GM23338 (cell line): Measurements from ENCODE around the gene CEBPB. TPM values are rescaled to one million over a fixed set of nuclear protein-coding genes. Genes with fewer than 3 reads are reported as not detected.

Experiments used
- ATAC-seq: fragments of 200-7000 bp; cut with Tn5 transposase; 3 replicates; pipeline ENCODE4 v1.9.1; 2020
- DNase-seq: peaks from one replicate; pipeline ENCODE4 v3.0.0-alpha.2; 2015; ENCODE audit warnings: low spot score
- H2AFZ ChIP-seq: fragments of 200-600 bp; sonication (generic); 2 replicates; pipeline ENCODE4 v1.8.0; 2016; ENCODE audit warnings: antibody characterized with exemption, mild to moderate bottlenecking, moderate library complexity
- H3F3A ChIP-seq: fragments of 200-600 bp; sonication (generic); replicated peaks from 2 replicates; pipeline ENCODE4 v1.8.0; 2017; ENCODE audit warnings: antibody characterized with exemption, mixed run types, low read depth
- H3K27ac ChIP-seq: fragments of 200-600 bp; sonication (generic); 2 replicates; pipeline ENCODE4 v1.6.1; 2016; ENCODE audit warnings: low read depth
- H3K27me3 ChIP-seq: fragments of 200-600 bp; sonication (generic); 2 replicates; pipeline ENCODE4 v1.8.0; 2016; ENCODE audit warnings: mild to moderate bottlenecking, mixed run types, moderate library complexity; ENCODE audit not compliant: insufficient read depth
- H3K36me3 ChIP-seq: fragments of 200-600 bp; sonication (generic); 2 replicates; pipeline ENCODE4 v1.8.0; 2016; ENCODE audit warnings: mild to moderate bottlenecking; ENCODE audit not compliant: insufficient read depth
- H3K4me1 ChIP-seq: fragments of 200-600 bp; sonication (generic); 2 replicates; pipeline ENCODE4 v1.8.0; 2016; ENCODE audit warnings: mild to moderate bottlenecking, moderate library complexity; ENCODE audit not compliant: insufficient read depth
- H3K4me2 ChIP-seq: fragments of 200-600 bp; sonication (generic); 2 replicates; pipeline ENCODE4 v1.7.1; 2017; ENCODE audit warnings: mixed run types
- H3K4me3 ChIP-seq: fragments of 200-600 bp; sonication (generic); 2 replicates; pipeline ENCODE4 v1.6.1; 2016; ENCODE audit warnings: mixed run types
- H3K79me2 ChIP-seq: fragments of 200-600 bp; sonication (generic); replicated peaks from 2 replicates; pipeline ENCODE4 v1.8.0; 2017; ENCODE audit warnings: mild to moderate bottlenecking; ENCODE audit not compliant: insufficient read depth
- H3K9me2 ChIP-seq: fragments of 200-600 bp; sonication (generic); 2 replicates; pipeline ENCODE4 v1.8.0; 2017; ENCODE audit not compliant: insufficient read depth
- H4K20me1 ChIP-seq: fragments of 200-600 bp; sonication (generic); replicated peaks from 2 replicates; pipeline ENCODE4 v1.8.0; 2017; ENCODE audit warnings: mild to moderate bottlenecking; ENCODE audit not compliant: insufficient read depth
- H3K27ac Mint-ChIP-seq: 2 replicates; pipeline ENCODE4 v1.8.0; 2020; ENCODE audit warnings: inconsistent platforms, mild to moderate bottlenecking, moderate library complexity, mixed read lengths
- H3K27me3 Mint-ChIP-seq: 3 replicates; pipeline ENCODE4 v1.8.0; 2022; ENCODE audit warnings: low read depth, mild to moderate bottlenecking, moderate library complexity, mixed read lengths, inconsistent platforms; ENCODE audit not compliant: insufficient read depth, poor library complexity
- H3K36me3 Mint-ChIP-seq: 3 replicates; pipeline ENCODE4 v1.8.0; 2021; ENCODE audit warnings: low read depth, mild to moderate bottlenecking, inconsistent platforms, moderate library complexity, mixed read lengths
- H3K4me1 Mint-ChIP-seq: 3 replicates; pipeline ENCODE4 v1.8.0; 2020; ENCODE audit warnings: mild to moderate bottlenecking, inconsistent platforms, mixed read lengths
- H3K4me3 Mint-ChIP-seq: 3 replicates; pipeline ENCODE4 v1.8.0; 2021; ENCODE audit warnings: moderate library complexity, mild to moderate bottlenecking, inconsistent platforms, mixed read lengths
- H3K9me3 Mint-ChIP-seq: 3 replicates; pipeline ENCODE4 v1.8.0; 2020; ENCODE audit warnings: moderate library complexity, mild to moderate bottlenecking, inconsistent platforms, mixed read lengths
- CREB1 ChIP-seq: fragments of 250-450 bp; sonication (Bioruptor Pico); IDR thresholded peaks from 2 replicates; pipeline ENCODE4 v1.5.0; 2020; ENCODE audit warnings: low read depth, mild to moderate bottlenecking, moderate library complexity
- EZH2 ChIP-seq: fragments of 200-600 bp; sonication (generic); IDR thresholded peaks from one replicate; pipeline ENCODE4 v1.8.0; 2017; ENCODE audit warnings: antibody characterized with exemption, mild to moderate bottlenecking, low read depth; ENCODE audit not compliant: unreplicated experiment
- EZH2phosphoT487 ChIP-seq: fragments of 200-600 bp; sonication (generic); IDR thresholded peaks from one replicate; pipeline ENCODE4 v1.8.1; 2018; ENCODE audit warnings: antibody characterized with exemption; ENCODE audit not compliant: unreplicated experiment
- JUNB ChIP-seq: IDR thresholded peaks from one replicate; pipeline ENCODE4 v1.6.1; 2016; ENCODE audit warnings: antibody characterized with exemption; ENCODE audit not compliant: unreplicated experiment
- NANOG ChIP-seq: IDR thresholded peaks from 2 replicates; pipeline ENCODE4 v1.6.1; 2016; ENCODE audit warnings: antibody characterized with exemption, borderline replicate concordance
- POLR2AphosphoS5 ChIP-seq: IDR thresholded peaks from 2 replicates; pipeline ENCODE4 v1.6.1; 2016; ENCODE audit warnings: antibody characterized with exemption, low read depth
- STAT1 ChIP-seq: IDR thresholded peaks from one replicate; pipeline ENCODE4 v1.6.1; 2016; ENCODE audit warnings: antibody characterized with exemption; ENCODE audit not compliant: unreplicated experiment
- ZNF114 ChIP-seq: fragments of 250-450 bp; sonication (Bioruptor Pico); IDR thresholded peaks from 2 replicates; pipeline ENCODE4 v1.5.0; 2020; ENCODE audit warnings: mild to moderate bottlenecking, moderate library complexity
- ZNF331 ChIP-seq: fragments of 250-450 bp; sonication (Bioruptor Pico); IDR thresholded peaks from 2 replicates; pipeline ENCODE4 v1.5.0; 2020; ENCODE audit warnings: low read depth, mild to moderate bottlenecking, moderate library complexity
- polyA plus RNA-seq: library from polyadenylated mRNA; unstranded; fragments of >200 nt; fragmentation: Nextera tagmentation; extraction: Ambion mirVana; gene quantifications from 2 replicates; pipeline ENCODE4 v1.2.1, GENCODE V29; 2016
- total RNA-seq: library from RNA; depleted of rRNA; stranded (reverse); fragments of >200 nt; shearing (Covaris generic); gene quantifications from 2 replicates; pipeline ENCODE4 v1.2.3, GENCODE V29; 2014
- TF ChIP-seq, protein P1 (sequence below), 2 experiments: fragments of 200-600 bp in 1 of 2; sonication (generic) in 1 of 2; conservative IDR thresholded peaks; 2 replicates each; pipeline versions ENCODE4 v1.5.1 to v1.6.1; 2016 to 2017; ENCODE audit warnings: antibody characterized with exemption in 2 of 2, low read depth in 2 of 2, mild to moderate bottlenecking in 2 of 2, moderate library complexity in 1 of 2
- TF ChIP-seq, protein P2 (sequence below): IDR thresholded peaks from one replicate; pipeline ENCODE4 v1.6.1; 2018; ENCODE audit warnings: antibody characterized with exemption; ENCODE audit not compliant: unreplicated experiment
- TF ChIP-seq, protein P3 (sequence below): fragments of 250-450 bp; sonication (Bioruptor Pico); IDR thresholded peaks from 2 replicates; pipeline ENCODE4 v1.5.0; 2020; ENCODE audit warnings: mild to moderate bottlenecking, moderate library complexity
- TF ChIP-seq, protein P4 (sequence below): IDR thresholded peaks from 2 replicates; pipeline ENCODE4 v1.6.1; 2016; ENCODE audit warnings: antibody characterized with exemption

Gene CEBPB
- total and polyA plus RNA-seq, 2 experiments from 2014 or later: 20.6 to 25.4 TPM

DNA sequence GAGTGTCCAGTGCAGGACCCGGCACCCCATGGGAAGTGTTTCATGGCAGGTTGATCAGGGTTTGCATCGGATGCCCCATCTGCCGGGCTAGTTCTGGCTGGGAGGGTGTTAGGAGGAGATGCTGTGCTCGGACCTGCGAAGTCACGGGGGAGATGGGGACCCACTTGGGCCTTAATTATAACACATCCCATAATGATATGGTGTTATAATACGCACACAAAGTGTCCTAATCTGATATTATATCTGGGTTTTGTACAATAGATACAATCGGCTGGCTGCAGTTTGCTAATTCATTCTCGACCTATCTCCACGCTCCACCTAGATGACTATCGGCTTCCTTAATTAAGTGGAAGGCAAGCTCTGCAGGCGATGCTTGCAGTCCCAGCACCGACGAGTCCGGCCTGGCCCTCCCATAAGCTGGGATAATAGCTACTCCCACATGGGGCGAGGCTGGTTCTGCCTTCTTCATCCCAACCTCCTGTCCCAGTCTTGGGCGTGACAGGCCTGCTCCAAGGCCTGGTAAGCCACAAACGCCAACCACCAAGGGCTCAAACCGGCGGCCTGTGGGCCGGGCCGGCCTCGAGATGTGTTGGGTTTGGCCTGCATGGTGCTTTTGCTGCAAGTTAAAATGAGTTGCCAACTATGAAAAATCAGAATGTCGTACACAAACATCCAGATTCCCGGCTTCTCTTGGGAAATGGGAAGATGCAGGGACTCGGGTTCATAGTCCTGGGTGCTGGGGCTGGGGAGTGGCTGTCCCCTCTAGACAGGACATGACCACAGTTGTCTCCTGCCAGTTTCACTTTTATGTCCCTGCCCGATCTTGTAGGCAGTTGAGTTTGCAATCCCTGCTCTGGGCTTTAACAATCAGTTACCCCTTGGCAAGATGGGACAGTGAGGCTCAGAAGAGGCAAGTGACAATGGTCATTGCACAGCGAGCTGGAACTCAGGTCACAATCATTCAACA lies 32.7 kb downstream of the CEBPB start:
- TF ChIP-seq EZH2phosphoT487 (no peak), ZNF114 (no peak), EZH2 (no peak), STAT1 (no peak), POLR2AphosphoS5 (no peak), JUNB (no peak), ZNF331 (CRISPR knock-in tag) (no peak), CREB1 (no peak), NANOG (no peak)
- TF ChIP-seq, protein P1, sequence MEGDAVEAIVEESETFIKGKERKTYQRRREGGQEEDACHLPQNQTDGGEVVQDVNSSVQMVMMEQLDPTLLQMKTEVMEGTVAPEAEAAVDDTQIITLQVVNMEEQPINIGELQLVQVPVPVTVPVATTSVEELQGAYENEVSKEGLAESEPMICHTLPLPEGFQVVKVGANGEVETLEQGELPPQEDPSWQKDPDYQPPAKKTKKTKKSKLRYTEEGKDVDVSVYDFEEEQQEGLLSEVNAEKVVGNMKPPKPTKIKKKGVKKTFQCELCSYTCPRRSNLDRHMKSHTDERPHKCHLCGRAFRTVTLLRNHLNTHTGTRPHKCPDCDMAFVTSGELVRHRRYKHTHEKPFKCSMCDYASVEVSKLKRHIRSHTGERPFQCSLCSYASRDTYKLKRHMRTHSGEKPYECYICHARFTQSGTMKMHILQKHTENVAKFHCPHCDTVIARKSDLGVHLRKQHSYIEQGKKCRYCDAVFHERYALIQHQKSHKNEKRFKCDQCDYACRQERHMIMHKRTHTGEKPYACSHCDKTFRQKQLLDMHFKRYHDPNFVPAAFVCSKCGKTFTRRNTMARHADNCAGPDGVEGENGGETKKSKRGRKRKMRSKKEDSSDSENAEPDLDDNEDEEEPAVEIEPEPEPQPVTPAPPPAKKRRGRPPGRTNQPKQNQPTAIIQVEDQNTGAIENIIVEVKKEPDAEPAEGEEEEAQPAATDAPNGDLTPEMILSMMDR (conservative IDR thresholded peaks at IDR 0.05; ENCODE audit: low read depth in 2 of 2): no peak
- TF ChIP-seq, protein P2, sequence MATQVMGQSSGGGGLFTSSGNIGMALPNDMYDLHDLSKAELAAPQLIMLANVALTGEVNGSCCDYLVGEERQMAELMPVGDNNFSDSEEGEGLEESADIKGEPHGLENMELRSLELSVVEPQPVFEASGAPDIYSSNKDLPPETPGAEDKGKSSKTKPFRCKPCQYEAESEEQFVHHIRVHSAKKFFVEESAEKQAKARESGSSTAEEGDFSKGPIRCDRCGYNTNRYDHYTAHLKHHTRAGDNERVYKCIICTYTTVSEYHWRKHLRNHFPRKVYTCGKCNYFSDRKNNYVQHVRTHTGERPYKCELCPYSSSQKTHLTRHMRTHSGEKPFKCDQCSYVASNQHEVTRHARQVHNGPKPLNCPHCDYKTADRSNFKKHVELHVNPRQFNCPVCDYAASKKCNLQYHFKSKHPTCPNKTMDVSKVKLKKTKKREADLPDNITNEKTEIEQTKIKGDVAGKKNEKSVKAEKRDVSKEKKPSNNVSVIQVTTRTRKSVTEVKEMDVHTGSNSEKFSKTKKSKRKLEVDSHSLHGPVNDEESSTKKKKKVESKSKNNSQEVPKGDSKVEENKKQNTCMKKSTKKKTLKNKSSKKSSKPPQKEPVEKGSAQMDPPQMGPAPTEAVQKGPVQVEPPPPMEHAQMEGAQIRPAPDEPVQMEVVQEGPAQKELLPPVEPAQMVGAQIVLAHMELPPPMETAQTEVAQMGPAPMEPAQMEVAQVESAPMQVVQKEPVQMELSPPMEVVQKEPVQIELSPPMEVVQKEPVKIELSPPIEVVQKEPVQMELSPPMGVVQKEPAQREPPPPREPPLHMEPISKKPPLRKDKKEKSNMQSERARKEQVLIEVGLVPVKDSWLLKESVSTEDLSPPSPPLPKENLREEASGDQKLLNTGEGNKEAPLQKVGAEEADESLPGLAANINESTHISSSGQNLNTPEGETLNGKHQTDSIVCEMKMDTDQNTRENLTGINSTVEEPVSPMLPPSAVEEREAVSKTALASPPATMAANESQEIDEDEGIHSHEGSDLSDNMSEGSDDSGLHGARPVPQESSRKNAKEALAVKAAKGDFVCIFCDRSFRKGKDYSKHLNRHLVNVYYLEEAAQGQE: no peak
- TF ChIP-seq, protein P3, sequence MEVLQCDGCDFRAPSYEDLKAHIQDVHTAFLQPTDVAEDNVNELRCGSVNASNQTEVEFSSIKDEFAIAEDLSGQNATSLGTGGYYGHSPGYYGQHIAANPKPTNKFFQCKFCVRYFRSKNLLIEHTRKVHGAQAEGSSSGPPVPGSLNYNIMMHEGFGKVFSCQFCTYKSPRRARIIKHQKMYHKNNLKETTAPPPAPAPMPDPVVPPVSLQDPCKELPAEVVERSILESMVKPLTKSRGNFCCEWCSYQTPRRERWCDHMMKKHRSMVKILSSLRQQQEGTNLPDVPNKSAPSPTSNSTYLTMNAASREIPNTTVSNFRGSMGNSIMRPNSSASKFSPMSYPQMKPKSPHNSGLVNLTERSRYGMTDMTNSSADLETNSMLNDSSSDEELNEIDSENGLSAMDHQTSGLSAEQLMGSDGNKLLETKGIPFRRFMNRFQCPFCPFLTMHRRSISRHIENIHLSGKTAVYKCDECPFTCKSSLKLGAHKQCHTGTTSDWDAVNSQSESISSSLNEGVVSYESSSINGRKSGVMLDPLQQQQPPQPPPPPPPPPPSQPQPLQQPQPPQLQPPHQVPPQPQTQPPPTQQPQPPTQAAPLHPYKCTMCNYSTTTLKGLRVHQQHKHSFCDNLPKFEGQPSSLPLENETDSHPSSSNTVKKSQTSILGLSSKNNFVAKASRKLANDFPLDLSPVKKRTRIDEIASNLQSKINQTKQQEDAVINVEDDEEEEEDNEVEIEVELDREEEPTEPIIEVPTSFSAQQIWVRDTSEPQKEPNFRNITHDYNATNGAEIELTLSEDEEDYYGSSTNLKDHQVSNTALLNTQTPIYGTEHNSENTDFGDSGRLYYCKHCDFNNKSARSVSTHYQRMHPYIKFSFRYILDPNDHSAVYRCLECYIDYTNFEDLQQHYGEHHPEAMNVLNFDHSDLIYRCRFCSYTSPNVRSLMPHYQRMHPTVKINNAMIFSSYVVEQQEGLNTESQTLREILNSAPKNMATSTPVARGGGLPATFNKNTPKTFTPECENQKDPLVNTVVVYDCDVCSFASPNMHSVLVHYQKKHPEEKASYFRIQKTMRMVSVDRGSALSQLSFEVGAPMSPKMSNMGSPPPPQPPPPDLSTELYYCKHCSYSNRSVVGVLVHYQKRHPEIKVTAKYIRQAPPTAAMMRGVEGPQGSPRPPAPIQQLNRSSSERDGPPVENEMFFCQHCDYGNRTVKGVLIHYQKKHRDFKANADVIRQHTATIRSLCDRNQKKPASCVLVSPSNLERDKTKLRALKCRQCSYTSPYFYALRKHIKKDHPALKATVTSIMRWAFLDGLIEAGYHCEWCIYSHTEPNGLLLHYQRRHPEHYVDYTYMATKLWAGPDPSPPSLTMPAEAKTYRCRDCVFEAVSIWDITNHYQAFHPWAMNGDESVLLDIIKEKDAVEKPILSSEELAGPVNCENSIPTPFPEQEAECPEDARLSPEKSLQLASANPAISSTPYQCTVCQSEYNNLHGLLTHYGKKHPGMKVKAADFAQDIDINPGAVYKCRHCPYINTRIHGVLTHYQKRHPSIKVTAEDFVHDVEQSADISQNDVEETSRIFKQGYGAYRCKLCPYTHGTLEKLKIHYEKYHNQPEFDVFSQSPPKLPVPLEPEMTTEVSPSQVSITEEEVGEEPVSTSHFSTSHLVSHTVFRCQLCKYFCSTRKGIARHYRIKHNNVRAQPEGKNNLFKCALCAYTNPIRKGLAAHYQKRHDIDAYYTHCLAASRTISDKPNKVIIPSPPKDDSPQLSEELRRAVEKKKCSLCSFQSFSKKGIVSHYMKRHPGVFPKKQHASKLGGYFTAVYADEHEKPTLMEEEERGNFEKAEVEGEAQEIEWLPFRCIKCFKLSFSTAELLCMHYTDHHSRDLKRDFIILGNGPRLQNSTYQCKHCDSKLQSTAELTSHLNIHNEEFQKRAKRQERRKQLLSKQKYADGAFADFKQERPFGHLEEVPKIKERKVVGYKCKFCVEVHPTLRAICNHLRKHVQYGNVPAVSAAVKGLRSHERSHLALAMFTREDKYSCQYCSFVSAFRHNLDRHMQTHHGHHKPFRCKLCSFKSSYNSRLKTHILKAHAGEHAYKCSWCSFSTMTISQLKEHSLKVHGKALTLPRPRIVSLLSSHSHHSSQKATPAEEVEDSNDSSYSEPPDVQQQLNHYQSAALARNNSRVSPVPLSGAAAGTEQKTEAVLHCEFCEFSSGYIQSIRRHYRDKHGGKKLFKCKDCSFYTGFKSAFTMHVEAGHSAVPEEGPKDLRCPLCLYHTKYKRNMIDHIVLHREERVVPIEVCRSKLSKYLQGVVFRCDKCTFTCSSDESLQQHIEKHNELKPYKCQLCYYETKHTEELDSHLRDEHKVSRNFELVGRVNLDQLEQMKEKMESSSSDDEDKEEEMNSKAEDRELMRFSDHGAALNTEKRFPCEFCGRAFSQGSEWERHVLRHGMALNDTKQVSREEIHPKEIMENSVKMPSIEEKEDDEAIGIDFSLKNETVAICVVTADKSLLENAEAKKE (CRISPR knock-in tag): no peak
- TF ChIP-seq, protein P4, sequence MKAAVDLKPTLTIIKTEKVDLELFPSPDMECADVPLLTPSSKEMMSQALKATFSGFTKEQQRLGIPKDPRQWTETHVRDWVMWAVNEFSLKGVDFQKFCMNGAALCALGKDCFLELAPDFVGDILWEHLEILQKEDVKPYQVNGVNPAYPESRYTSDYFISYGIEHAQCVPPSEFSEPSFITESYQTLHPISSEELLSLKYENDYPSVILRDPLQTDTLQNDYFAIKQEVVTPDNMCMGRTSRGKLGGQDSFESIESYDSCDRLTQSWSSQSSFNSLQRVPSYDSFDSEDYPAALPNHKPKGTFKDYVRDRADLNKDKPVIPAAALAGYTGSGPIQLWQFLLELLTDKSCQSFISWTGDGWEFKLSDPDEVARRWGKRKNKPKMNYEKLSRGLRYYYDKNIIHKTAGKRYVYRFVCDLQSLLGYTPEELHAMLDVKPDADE: no peak
- Mint-ChIP-seq H3K27me3 (peaks cover 10% of the 10 kb centered on the region), H3K9me3 (no peaks in the 10 kb centered on the region), H3K4me3 (no peak overlapping the region), H3K36me3 (no peaks in the 10 kb centered on the region), H3K4me1 (peaks cover 4% of the 10 kb centered on the region; the same call in 1 of the 3 replicates), H3K27ac (no peak overlapping the region)
- H3K27ac ChIP-seq: no peak overlapping the region
- H3K36me3 ChIP-seq: no peaks in the 10 kb centered on the region
- no peaks in the 10 kb centered on the region for H3K9me2 ChIP-seq
- H2AFZ ChIP-seq: no peak overlapping the region
- no peaks in the 10 kb centered on the region for H3K4me1 ChIP-seq
- H3K4me2 ChIP-seq: no peak overlapping the region
- H3K27me3 ChIP-seq: no peaks in the 10 kb centered on the region
- H3F3A ChIP-seq: no peaks in the 10 kb centered on the region
- no peak for ATAC-seq
- no peak for DNase-seq
- no peaks in the 10 kb centered on the region for H4K20me1 ChIP-seq
- no peak overlapping the region for H3K4me3 ChIP-seq
- no peaks in the 10 kb centered on the region for H3K79me2 ChIP-seq
